HepG2 (cell line): ENCODE measurements around the gene CSNK1E. TPM values are rescaled to one million over a fixed set of nuclear protein-coding genes. Genes with fewer than 3 reads are reported as not detected.

Source experiments
- AGO1 ChIP-seq: fragments of 200-400 bp; formaldehyde crosslinking; IDR thresholded peaks from 2 replicates; pipeline ENCODE4 v1.6.1; 2017; ENCODE audit warnings: mild to moderate bottlenecking, low read depth, low read length, moderate library complexity; ENCODE audit not compliant: poor library complexity, severe bottlenecking
- ASH2L ChIP-seq: fragments of 300-600, 200-600 bp; sonication (generic); IDR thresholded peaks from 2 replicates; pipeline ENCODE4 v1.7.0; 2017; ENCODE audit warnings: low read depth, mild to moderate bottlenecking, moderate library complexity, mixed read lengths, low read length; ENCODE audit not compliant: insufficient read length
- ATF3 ChIP-seq: sonication (generic); formaldehyde crosslinking; IDR thresholded peaks from 2 replicates; pipeline ENCODE4 v1.4.0; 2020; ENCODE audit warnings: missing genetic modification reagents
- ATF7 ChIP-seq, 2 experiments: fragments of 450-650 bp in 1 of 2; sonication (generic) in 1 of 2; formaldehyde crosslinking in 1 of 2; IDR thresholded peaks; 2 replicates each; pipeline versions ENCODE4 v1.4.0 to v1.6.1; 2016 to 2020; ENCODE audit warnings: antibody characterized with exemption in 1 of 2, mild to moderate bottlenecking in 1 of 2, missing genetic modification reagents in 1 of 2
- CREM ChIP-seq, 2 experiments: sonication (generic) in 1 of 2; formaldehyde crosslinking in 1 of 2; IDR thresholded peaks; 2 replicates each; pipeline versions ENCODE4 v1.4.0 to v1.6.1; 2016 to 2020; ENCODE audit warnings: antibody characterized with exemption in 1 of 2, mild to moderate bottlenecking in 1 of 2, missing genetic modification reagents in 1 of 2
- DDIT3 ChIP-seq: sonication (generic); formaldehyde crosslinking; IDR thresholded peaks from 2 replicates; pipeline ENCODE4 v1.4.0; 2020; ENCODE audit warnings: mild to moderate bottlenecking, missing genetic modification reagents
- GABPA ChIP-seq, 2 experiments: IDR thresholded peaks; 2 replicates each; pipeline ENCODE4 v1.6.1; 2011 to 2016; ENCODE audit warnings: low read depth in 2 of 2, low read length in 1 of 2, missing biosample characterization in 1 of 2, missing genetic modification characterization in 1 of 2
- GFI1 ChIP-seq: sonication (generic); formaldehyde crosslinking; IDR thresholded peaks from 2 replicates; pipeline ENCODE4 v1.5.0; 2020; ENCODE audit warnings: missing genetic modification reagents, mild to moderate bottlenecking, borderline replicate concordance
- HHEX ChIP-seq: IDR thresholded peaks from 2 replicates; pipeline ENCODE4 v1.6.1; 2016; ENCODE audit warnings: control low read depth
- HMGA1 ChIP-seq: sonication (generic); formaldehyde crosslinking; conservative IDR thresholded peaks from 2 replicates; pipeline ENCODE4 v1.4.0; 2020; ENCODE audit warnings: missing genetic modification reagents
- MXI1 ChIP-seq: IDR thresholded peaks from 3 replicates; pipeline ENCODE4 v1.6.1; 2012; ENCODE audit warnings: low read depth, low read length, inconsistent platforms, borderline replicate concordance
- TSC22D2 ChIP-seq: sonication (generic); formaldehyde crosslinking; IDR thresholded peaks from 2 replicates; pipeline ENCODE4 v1.5.1; 2020; ENCODE audit warnings: missing genetic modification reagents, mild to moderate bottlenecking, borderline replicate concordance
- ZBTB25 ChIP-seq: IDR thresholded peaks from 2 replicates; pipeline ENCODE4 v1.6.1; 2018; ENCODE audit warnings: missing genetic modification reagents
- ZBTB7B ChIP-seq: sonication (generic); formaldehyde crosslinking; IDR thresholded peaks from 2 replicates; pipeline ENCODE4 v1.4.0; 2020; ENCODE audit warnings: missing genetic modification reagents
- ZC3H4 ChIP-seq: sonication (generic); formaldehyde crosslinking; IDR thresholded peaks from 2 replicates; pipeline ENCODE4 v1.4.0; 2020; ENCODE audit warnings: missing genetic modification reagents, borderline replicate concordance
- ZHX1 ChIP-seq: sonication (generic); formaldehyde crosslinking; IDR thresholded peaks from 2 replicates; pipeline ENCODE4 v1.8.1; 2022; ENCODE audit warnings: low read depth, mild to moderate bottlenecking, missing genetic modification reagents
- ZNF652 ChIP-seq: IDR thresholded peaks from 2 replicates; pipeline ENCODE4 v1.6.1; 2016; ENCODE audit warnings: low read depth, borderline replicate concordance
- ZNF687 ChIP-seq: sonication (generic); formaldehyde crosslinking; IDR thresholded peaks from 2 replicates; pipeline ENCODE4 v1.5.1; 2020; ENCODE audit warnings: mild to moderate bottlenecking, missing genetic modification reagents, moderate library complexity
- ZSCAN9 ChIP-seq: IDR thresholded peaks from 2 replicates; pipeline ENCODE4 v1.6.1; 2016; ENCODE audit warnings: borderline replicate concordance
- polyA plus RNA-seq, 8 experiments: library from polyadenylated mRNA; depleted of rRNA in 3 of 8; stranded (reverse) in 7 of 8; unstranded in 1 of 8; fragments of >200 nt; fragmentation: Illumina TruSeq in 4 of 8; extraction: Trizol in 4 of 8; gene quantifications; 2 replicates each; pipeline versions ENCODE4 v1.2.1 to v1.2.3, GENCODE V29; 2011 to 2016; ENCODE audit warnings: low read depth in 4 of 8, missing spikeins in 1 of 8, mixed read lengths in 1 of 8; ENCODE audit not compliant: insufficient read depth in 1 of 8
- total RNA-seq, 5 experiments: library from RNA; depleted of rRNA; stranded (reverse); fragments of >200 nt; fragmentation: Illumina TruSeq; extraction: Trizol; gene quantifications; 2 replicates each; pipeline ENCODE4 v1.2.3, GENCODE V29; 2016; ENCODE audit warnings: low read depth in 1 of 5

CSNK1E gene
- total and polyA plus RNA-seq, 2 of the 13 experiments (the other 11 are each of a cell fraction or from before 2014, with no cell fraction given), result 34.7 to 129 TPM

GRCh38 chr22:38317122-38317994 is at the start of gene CSNK1E (continued):
- TF ChIP-seq ATF3 (CRISPR knock-in tag) (0 out of 2 replicates have a peak, but pooled peaks have one; percentile 38), ZHX1 (CRISPR knock-in tag) (no peak), MXI1 (no peak; the same call in 2 of the 3 replicates), DDIT3 (CRISPR knock-in tag) (no peak), ZSCAN9 (CRISPR knock-in tag) (0 out of 2 replicates have a peak, but pooled peaks have one; percentile 10), ZBTB7B (CRISPR knock-in tag) (no peak), HMGA1 (no peak), ZNF652 (CRISPR knock-in tag) (no peak), ZBTB25 (CRISPR knock-in tag) (peak; percentile 96), ZNF687 (CRISPR knock-in tag) (peak; percentile 30), AGO1 (no peak), ASH2L (no peak), HHEX (CRISPR knock-in tag) (no peak), ZC3H4 (CRISPR knock-in tag) (0 out of 2 replicates have a peak, but pooled peaks have one; percentile 42), GFI1 (no peak; the same call in 1 of the 2 replicates), GABPA (IDR thresholded peaks at IDR 0.05; ENCODE audit: low read depth, low read length) (no peak), GABPA (CRISPR knock-in tag; IDR thresholded peaks at IDR 0.05; ENCODE audit: low read depth) (no peak), TSC22D2 (CRISPR knock-in tag) (no peak), CREM (IDR thresholded peaks at IDR 0.05) (no peak), CREM (CRISPR knock-in tag; IDR thresholded peaks at IDR 0.05) (no peak), ATF7 (IDR thresholded peaks at IDR 0.05) (no peak), ATF7 (CRISPR knock-in tag; IDR thresholded peaks at IDR 0.05) (peak; percentile 89)
